Forelimb muscle (tissue), 1 donor: ENCODE results near the gene NCKAP5L. TPM values are rescaled to one million over a fixed set of nuclear protein-coding genes. Genes with fewer than 3 reads are reported as not detected.

Experiments used
- polyA plus RNA-seq: library from polyadenylated mRNA; unstranded; fragments of 120-200 nt; gene quantifications from one replicate; pipeline ENCODE4 v1.2.1, GENCODE V29; 2013; ENCODE audit not compliant: insufficient read length

NCKAP5L gene
- polyA plus RNA-seq, 1 donor = 42.4 TPM

Other genes starting within 250 kb of the NCKAP5L start
- gene FAM186B, start 222.8 kb downstream of the NCKAP5L start, polyA plus RNA-seq = 1.8 TPM
- gene PRPF40B, start 204.9 kb downstream of the NCKAP5L start, polyA plus RNA-seq = 13.6 TPM
- 22.2 TPM for gene FMNL3, start 121.0 kb downstream of the NCKAP5L start, polyA plus RNA-seq
- gene TMBIM6, start 86.9 kb downstream of the NCKAP5L start, polyA plus RNA-seq = 241 TPM
- 5.6 TPM for gene BCDIN3D, start 14.7 kb upstream of the NCKAP5L start, polyA plus RNA-seq
- 7.9 TPM for gene FAIM2, start 75.5 kb upstream of the NCKAP5L start, polyA plus RNA-seq
- gene AQP2, start 122.3 kb upstream of the NCKAP5L start, polyA plus RNA-seq = not detected
- gene AQP5, start 133.5 kb upstream of the NCKAP5L start, polyA plus RNA-seq = 0.38 TPM
- 0.14 TPM for gene AQP6, start 144.5 kb upstream of the NCKAP5L start, polyA plus RNA-seq
- gene RACGAP1, start 197.1 kb upstream of the NCKAP5L start, polyA plus RNA-seq = 20.7 TPM
- 9.1 TPM for gene ASIC1, start 229.2 kb upstream of the NCKAP5L start, polyA plus RNA-seq